SK-N-SH (cell line): ENCODE measurements around the gene TP53I13. TPM values are rescaled to one million over a fixed set of nuclear protein-coding genes. Genes with fewer than 3 reads are reported as not detected.

Source experiments
- CTCF ChIA-PET: fragments of 300-600, 350-600 bp; formaldehyde crosslinking; extraction: SDS; loops from one replicate; lab custom pipeline; 2021; lab: Yijun Ruan, JAX
- POLR2A ChIA-PET: fragments of 350-600 bp; sonication (Branson Sonifier 250); formaldehyde crosslinking; extraction: SDS; loops from one replicate; lab custom pipeline; 2020; ENCODE audit warnings: antibody characterized with exemption, inconsistent platforms; lab: Yijun Ruan, JAX
- DNase-seq: peaks from one replicate; pipeline ENCODE4 v3.0.0; 2012
- H2AFZ ChIP-seq: fragments of 200-600 bp; sonication (generic); 2 replicates; pipeline ENCODE4 v1.8.1; 2016; ENCODE audit warnings: antibody characterized with exemption, mild to moderate bottlenecking, low read depth
- H3F3A ChIP-seq: fragments of 200-600 bp; sonication (generic); replicated peaks from 2 replicates; pipeline ENCODE3; 2016; ENCODE audit warnings: antibody characterized with exemption, mild to moderate bottlenecking; ENCODE audit not compliant: insufficient read depth
- H3K27ac ChIP-seq, 2 experiments: fragments of 200-500 bp in 1 of 2; fragments of 200-600 bp in 1 of 2; sonication (Bioruptor generic) in 1 of 2; sonication (generic), shearing (Covaris generic) in 1 of 2; 2 replicates each; pipeline versions ENCODE4 v1.5.1 to v1.6.1; 2014 to 2016; ENCODE audit warnings: low read depth in 2 of 2, inconsistent platforms in 1 of 2, low read length in 1 of 2, mild to moderate bottlenecking in 1 of 2, mixed read lengths in 1 of 2
- H3K27me3 ChIP-seq: fragments of 200-600 bp; sonication (generic), shearing (Covaris generic); 2 replicates; pipeline ENCODE4 v1.6.1; 2016; ENCODE audit warnings: mixed run types; ENCODE audit not compliant: insufficient read depth
- H3K36me3 ChIP-seq, 2 experiments: fragments of 200-500 bp in 1 of 2; fragments of 200-600 bp in 1 of 2; sonication (Bioruptor generic) in 1 of 2; sonication (generic) in 1 of 2; replicated peaks in 1 of 2; 2 replicates each; pipeline versions ENCODE3 to v1.5.1; 2014 to 2016; ENCODE audit warnings: low read length in 1 of 2, mild to moderate bottlenecking in 1 of 2; ENCODE audit not compliant: insufficient read depth in 2 of 2, control insufficient read depth in 1 of 2
- H3K4me1 ChIP-seq, 2 experiments: fragments of 200-500 bp in 1 of 2; fragments of 200-600 bp in 1 of 2; sonication (Bioruptor generic) in 1 of 2; sonication (generic), shearing (Covaris generic) in 1 of 2; 2 replicates each; pipeline versions ENCODE4 v1.5.1 to v1.6.1; 2014 to 2016; ENCODE audit warnings: low read depth in 1 of 2, low read length in 1 of 2, mixed run types in 1 of 2; ENCODE audit not compliant: insufficient read depth in 2 of 2, control insufficient read depth in 1 of 2
- H3K4me2 ChIP-seq: fragments of 200-600 bp; sonication (generic), shearing (Covaris generic); 2 replicates; pipeline ENCODE4 v1.6.1; 2017; ENCODE audit warnings: mixed run types
- H3K4me3 ChIP-seq, 2 experiments: fragments of 200-500 bp in 1 of 2; fragments of 200-600 bp in 1 of 2; sonication (Bioruptor generic) in 1 of 2; sonication (generic), shearing (Covaris generic) in 1 of 2; 2 replicates each; pipeline versions ENCODE4 v1.5.1 to v1.8.1; 2014 to 2016; ENCODE audit warnings: low read depth in 2 of 2, inconsistent platforms in 1 of 2, low read length in 1 of 2, mild to moderate bottlenecking in 1 of 2, mixed read lengths in 1 of 2, moderate library complexity in 1 of 2
- H3K79me2 ChIP-seq: fragments of 200-600 bp; sonication (generic); 2 replicates; pipeline ENCODE4 v1.8.1; 2017; ENCODE audit warnings: mild to moderate bottlenecking; ENCODE audit not compliant: insufficient read depth
- H3K9ac ChIP-seq: fragments of 200-600 bp; sonication (generic); 2 replicates; pipeline ENCODE4 v1.6.1; 2017; ENCODE audit warnings: mixed run types
- H3K9me2 ChIP-seq: fragments of 200-600 bp; sonication (generic); 2 replicates; pipeline ENCODE4 v1.6.1; 2017; ENCODE audit warnings: mixed run types
- H3K9me3 ChIP-seq: fragments of 200-600 bp; sonication (generic); 2 replicates; pipeline ENCODE4 v1.6.1; 2017; ENCODE audit warnings: mixed run types, mild to moderate bottlenecking, moderate library complexity
- H4K20me1 ChIP-seq: fragments of 200-600 bp; sonication (generic); 2 replicates; pipeline ENCODE4 v1.6.1; 2017; ENCODE audit warnings: mild to moderate bottlenecking, mixed run types; ENCODE audit not compliant: insufficient read depth
- CHD2 ChIP-seq: fragments of 150-350 bp; IDR thresholded peaks from 2 replicates; pipeline ENCODE4 v1.6.1; 2018; ENCODE audit warnings: low read length; ENCODE audit not compliant: partially characterized antibody
- EP300 ChIP-seq, 2 experiments: IDR thresholded peaks; 2 replicates each; pipeline versions ENCODE4 v1.4.0 to v1.6.1; 2012; ENCODE audit warnings: borderline replicate concordance in 1 of 2, low read depth in 1 of 2, low read length in 1 of 2
- FOSL2 ChIP-seq: IDR thresholded peaks from 2 replicates; pipeline ENCODE4 v1.4.0; 2012; ENCODE audit warnings: low read depth, mild to moderate bottlenecking, moderate library complexity, borderline replicate concordance
- GABPA ChIP-seq: IDR thresholded peaks from 2 replicates; pipeline ENCODE4 v1.4.0; 2012; ENCODE audit warnings: low read depth, mild to moderate bottlenecking
- GATA2 ChIP-seq: sonication (generic); formaldehyde crosslinking; IDR thresholded peaks from 2 replicates; pipeline ENCODE4 v1.5.0; 2020; ENCODE audit warnings: mild to moderate bottlenecking, missing genetic modification reagents
- MXI1 ChIP-seq: IDR thresholded peaks from 2 replicates; pipeline ENCODE4 v1.6.1; 2012; ENCODE audit warnings: mild to moderate bottlenecking, low read depth, low read length, improper control_type of control experiment
- NFIC ChIP-seq: IDR thresholded peaks from 2 replicates; pipeline ENCODE4 v1.4.0; 2012; ENCODE audit warnings: borderline replicate concordance
- NRF1 ChIP-seq: IDR thresholded peaks from 2 replicates; pipeline ENCODE4 v1.6.1; 2012; ENCODE audit warnings: low read depth, mild to moderate bottlenecking, low read length
- POLR2AphosphoS5 ChIP-seq: IDR thresholded peaks from 2 replicates; pipeline ENCODE4 v1.6.1; 2012; ENCODE audit warnings: low read depth, low read length
- RAD21 ChIP-seq: IDR thresholded peaks from 2 replicates; pipeline ENCODE4 v1.6.1; 2012; ENCODE audit warnings: mild to moderate bottlenecking, low read length
- TAF1 ChIP-seq: IDR thresholded peaks from 2 replicates; pipeline ENCODE4 v1.6.1; 2012; ENCODE audit warnings: low read depth, mild to moderate bottlenecking, low read length, moderate library complexity, borderline replicate concordance
- TCF12 ChIP-seq: IDR thresholded peaks from 2 replicates; pipeline ENCODE4 v1.4.0; 2012
- TEAD4 ChIP-seq: IDR thresholded peaks from 2 replicates; pipeline ENCODE4 v1.4.0; 2012; ENCODE audit warnings: mild to moderate bottlenecking, borderline replicate concordance; ENCODE audit not compliant: insufficient read depth
- USF1 ChIP-seq: IDR thresholded peaks from 2 replicates; pipeline ENCODE4 v1.4.0; 2012; ENCODE audit warnings: low read depth, borderline replicate concordance
- WGBS: methylation state at CpG from one replicate; pipeline ENCODE4 v1.1.6; 2017; ENCODE audit warnings: low lambda C conversion rate; 5-methylcytosine and 5-hydroxymethylcytosine counted together
- polyA plus RNA-seq, 3 experiments: library from polyadenylated mRNA; depleted of rRNA; stranded (reverse); fragments of >200 nt; gene quantifications; 2 replicates each; pipeline ENCODE4 v1.2.3, GENCODE V29; 2012
- TF ChIP-seq, protein P1 (sequence below): IDR thresholded peaks from 2 replicates; pipeline ENCODE4 v1.4.0; 2012; ENCODE audit warnings: low read depth, borderline replicate concordance
- TF ChIP-seq, protein P2 (sequence below): fragments of 150-350 bp; IDR thresholded peaks from 2 replicates; pipeline ENCODE4 v1.6.1; 2016; ENCODE audit warnings: mild to moderate bottlenecking, low read depth, low read length
- TF ChIP-seq, protein P3 (sequence below): IDR thresholded peaks from 2 replicates; pipeline ENCODE4 v1.6.1; 2012; ENCODE audit warnings: mild to moderate bottlenecking, low read depth, low read length, moderate library complexity

The TP53I13 gene
- polyA plus RNA-seq, 1 of the 3 experiments (the other 2 are of a cell fraction), result 39.2 TPM

GRCh38 chr17:29620779-29621500, 52.4 kb downstream of the TP53I13 start:
- POLR2A ChIA-PET, result interaction anchor here (1.1 kb wide), 1 partner anchor 25 kb away, joined by 3 read pairs; no protein-coding TSS in a partner anchor
- TF ChIP-seq GATA2 (CRISPR knock-in tag) (no peak), FOSL2 (no peak), GABPA (no peak), EP300 (IDR thresholded peaks at IDR 0.05; ENCODE audit: borderline replicate concordance in 1 of 2, low read depth in 1 of 2, low read length in 1 of 2) (no peak), RAD21 (no peak), NRF1 (no peak), TAF1 (no peak), TCF12 (no peak), NFIC (no peak), TEAD4 (no peak), POLR2AphosphoS5 (no peak), USF1 (no peak), MXI1 (no peak), CHD2 (no peak)
- TF ChIP-seq, protein P1, sequence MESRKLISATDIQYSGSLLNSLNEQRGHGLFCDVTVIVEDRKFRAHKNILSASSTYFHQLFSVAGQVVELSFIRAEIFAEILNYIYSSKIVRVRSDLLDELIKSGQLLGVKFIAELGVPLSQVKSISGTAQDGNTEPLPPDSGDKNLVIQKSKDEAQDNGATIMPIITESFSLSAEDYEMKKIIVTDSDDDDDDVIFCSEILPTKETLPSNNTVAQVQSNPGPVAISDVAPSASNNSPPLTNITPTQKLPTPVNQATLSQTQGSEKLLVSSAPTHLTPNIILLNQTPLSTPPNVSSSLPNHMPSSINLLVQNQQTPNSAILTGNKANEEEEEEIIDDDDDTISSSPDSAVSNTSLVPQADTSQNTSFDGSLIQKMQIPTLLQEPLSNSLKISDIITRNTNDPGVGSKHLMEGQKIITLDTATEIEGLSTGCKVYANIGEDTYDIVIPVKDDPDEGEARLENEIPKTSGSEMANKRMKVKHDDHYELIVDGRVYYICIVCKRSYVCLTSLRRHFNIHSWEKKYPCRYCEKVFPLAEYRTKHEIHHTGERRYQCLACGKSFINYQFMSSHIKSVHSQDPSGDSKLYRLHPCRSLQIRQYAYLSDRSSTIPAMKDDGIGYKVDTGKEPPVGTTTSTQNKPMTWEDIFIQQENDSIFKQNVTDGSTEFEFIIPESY, result no peak
- TF ChIP-seq, protein P2, sequence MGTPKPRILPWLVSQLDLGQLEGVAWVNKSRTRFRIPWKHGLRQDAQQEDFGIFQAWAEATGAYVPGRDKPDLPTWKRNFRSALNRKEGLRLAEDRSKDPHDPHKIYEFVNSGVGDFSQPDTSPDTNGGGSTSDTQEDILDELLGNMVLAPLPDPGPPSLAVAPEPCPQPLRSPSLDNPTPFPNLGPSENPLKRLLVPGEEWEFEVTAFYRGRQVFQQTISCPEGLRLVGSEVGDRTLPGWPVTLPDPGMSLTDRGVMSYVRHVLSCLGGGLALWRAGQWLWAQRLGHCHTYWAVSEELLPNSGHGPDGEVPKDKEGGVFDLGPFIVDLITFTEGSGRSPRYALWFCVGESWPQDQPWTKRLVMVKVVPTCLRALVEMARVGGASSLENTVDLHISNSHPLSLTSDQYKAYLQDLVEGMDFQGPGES, result no peak
- TF ChIP-seq, protein P3, sequence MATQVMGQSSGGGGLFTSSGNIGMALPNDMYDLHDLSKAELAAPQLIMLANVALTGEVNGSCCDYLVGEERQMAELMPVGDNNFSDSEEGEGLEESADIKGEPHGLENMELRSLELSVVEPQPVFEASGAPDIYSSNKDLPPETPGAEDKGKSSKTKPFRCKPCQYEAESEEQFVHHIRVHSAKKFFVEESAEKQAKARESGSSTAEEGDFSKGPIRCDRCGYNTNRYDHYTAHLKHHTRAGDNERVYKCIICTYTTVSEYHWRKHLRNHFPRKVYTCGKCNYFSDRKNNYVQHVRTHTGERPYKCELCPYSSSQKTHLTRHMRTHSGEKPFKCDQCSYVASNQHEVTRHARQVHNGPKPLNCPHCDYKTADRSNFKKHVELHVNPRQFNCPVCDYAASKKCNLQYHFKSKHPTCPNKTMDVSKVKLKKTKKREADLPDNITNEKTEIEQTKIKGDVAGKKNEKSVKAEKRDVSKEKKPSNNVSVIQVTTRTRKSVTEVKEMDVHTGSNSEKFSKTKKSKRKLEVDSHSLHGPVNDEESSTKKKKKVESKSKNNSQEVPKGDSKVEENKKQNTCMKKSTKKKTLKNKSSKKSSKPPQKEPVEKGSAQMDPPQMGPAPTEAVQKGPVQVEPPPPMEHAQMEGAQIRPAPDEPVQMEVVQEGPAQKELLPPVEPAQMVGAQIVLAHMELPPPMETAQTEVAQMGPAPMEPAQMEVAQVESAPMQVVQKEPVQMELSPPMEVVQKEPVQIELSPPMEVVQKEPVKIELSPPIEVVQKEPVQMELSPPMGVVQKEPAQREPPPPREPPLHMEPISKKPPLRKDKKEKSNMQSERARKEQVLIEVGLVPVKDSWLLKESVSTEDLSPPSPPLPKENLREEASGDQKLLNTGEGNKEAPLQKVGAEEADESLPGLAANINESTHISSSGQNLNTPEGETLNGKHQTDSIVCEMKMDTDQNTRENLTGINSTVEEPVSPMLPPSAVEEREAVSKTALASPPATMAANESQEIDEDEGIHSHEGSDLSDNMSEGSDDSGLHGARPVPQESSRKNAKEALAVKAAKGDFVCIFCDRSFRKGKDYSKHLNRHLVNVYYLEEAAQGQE, result no peak

More at GRCh38 chr17:29620779-29621500, 52.4 kb downstream of the TP53I13 start:
- no peaks in the 10 kb centered on the region for H3F3A ChIP-seq
- H3K4me2 ChIP-seq, result peak overlapping the region; percentile 85
- no peak for DNase-seq
- no peaks in the 10 kb centered on the region for H3K9me2 ChIP-seq
- no peaks in the 10 kb centered on the region for H3K27me3 ChIP-seq
- H3K36me3 ChIP-seq, result no peaks in the 10 kb centered on the region
- H4K20me1 ChIP-seq, result no peaks in the 10 kb centered on the region
- H3K4me1 ChIP-seq, result peaks cover 20 to 70% of the 10 kb centered on the region in 2 experiments
- peak overlapping the region in 1 of 2 experiments; percentile 86; a peak in 1 of 4 replicates for H3K4me3 ChIP-seq
- CTCF ChIA-PET, result interaction anchor here (0.6 to 2.4 kb wide), 9 partner anchors 18 to 475 kb away, joined by 3 to 15 read pairs (median 4); no protein-coding TSS in a partner anchor
- H3K9me3 ChIP-seq, result no peaks in the 10 kb centered on the region
- H3K79me2 ChIP-seq, result no peaks in the 10 kb centered on the region
- H3K9ac ChIP-seq, result no peak overlapping the region
- peak overlapping the region in 1 of 2 experiments; percentile 79; a peak in 1 of 4 replicates for H3K27ac ChIP-seq
- 94% methylated on average over 9 of the region's 12 CpGs for WGBS
- H2AFZ ChIP-seq, result no peak overlapping the region
